ENCODE measurements around the gene S100A7. TPM values are rescaled to one million over a fixed set of nuclear protein-coding genes. Genes with fewer than 3 reads are reported as not detected.

Gene S100A7
- total RNA-seq, 2 experiments from 2014 or later = not detected

DNA sequence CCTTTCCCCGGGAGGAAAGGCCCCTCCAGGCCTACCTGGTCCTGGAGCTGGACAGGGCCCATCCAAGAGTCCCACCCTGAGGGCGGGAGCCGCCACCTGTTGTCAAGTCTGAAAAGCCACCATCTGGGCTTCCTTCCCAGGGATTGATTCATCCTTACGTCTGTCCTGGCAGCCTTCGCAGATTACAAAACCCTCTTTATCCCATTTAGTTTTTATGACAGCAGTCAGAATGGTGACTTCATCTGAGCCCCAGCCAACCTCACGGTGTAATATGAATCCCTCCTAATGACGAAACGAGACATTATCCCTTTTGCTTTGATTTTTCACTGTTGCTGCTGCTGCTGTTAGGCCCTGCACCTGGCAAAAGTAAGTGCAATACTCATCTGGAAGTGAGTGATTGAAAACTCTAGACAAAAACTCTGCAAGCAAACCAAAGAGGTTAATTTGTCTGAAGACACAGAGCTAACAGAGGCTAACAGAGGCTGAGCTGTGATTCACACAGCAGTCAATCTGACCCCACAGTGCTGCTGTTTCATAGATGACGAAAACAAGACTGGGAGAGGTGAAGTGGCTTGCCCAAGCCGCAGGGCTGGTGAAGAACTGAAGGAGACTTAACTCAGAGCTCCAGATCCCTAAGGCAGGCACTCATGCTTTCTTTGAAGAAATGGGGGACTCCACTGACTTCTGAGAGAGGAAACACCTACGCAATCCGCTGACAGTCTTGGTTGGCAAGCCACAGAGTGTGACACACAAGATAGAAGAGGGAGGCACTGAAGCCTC, 30.0 kb upstream of the S100A7 start:
- H3K36me3 Mint-ChIP-seq (ENCODE audit: low read depth) = no peaks in the 10 kb centered on the region
- no peaks in the 10 kb centered on the region for H3K4me1 Mint-ChIP-seq
- no peak for DNase-seq
- POLR2A ChIA-PET = no interaction called here
- CTCF ChIA-PET = no interaction called here
- H3K27ac Mint-ChIP-seq = no peak overlapping the region
- H3K27me3 Mint-ChIP-seq = peaks cover 18% of the 10 kb centered on the region
- H3K4me3 Mint-ChIP-seq = no peak overlapping the region
- H3K9me3 Mint-ChIP-seq = no peaks in the 10 kb centered on the region

GRCh38 chr1:153488731-153489130, 28.3 kb upstream of the S100A7 start:
- H3K36me3 Mint-ChIP-seq (ENCODE audit: low read depth) = no peaks in the 10 kb centered on the region
- no peak overlapping the region for H3K4me3 Mint-ChIP-seq
- no peaks in the 10 kb centered on the region for H3K9me3 Mint-ChIP-seq
- ChIA-PET POLR2A (no interaction called here), CTCF (interaction anchor here (1.9 to 2.3 kb wide), 2 partner anchors 21 to 23 kb away, joined by 4 to 5 read pairs; no protein-coding TSS in a partner anchor)
- no peaks in the 10 kb centered on the region for H3K4me1 Mint-ChIP-seq
- H3K27ac Mint-ChIP-seq = no peak overlapping the region
- H3K27me3 Mint-ChIP-seq = peaks cover 31% of the 10 kb centered on the region
- DNase-seq = no peak

DNA sequence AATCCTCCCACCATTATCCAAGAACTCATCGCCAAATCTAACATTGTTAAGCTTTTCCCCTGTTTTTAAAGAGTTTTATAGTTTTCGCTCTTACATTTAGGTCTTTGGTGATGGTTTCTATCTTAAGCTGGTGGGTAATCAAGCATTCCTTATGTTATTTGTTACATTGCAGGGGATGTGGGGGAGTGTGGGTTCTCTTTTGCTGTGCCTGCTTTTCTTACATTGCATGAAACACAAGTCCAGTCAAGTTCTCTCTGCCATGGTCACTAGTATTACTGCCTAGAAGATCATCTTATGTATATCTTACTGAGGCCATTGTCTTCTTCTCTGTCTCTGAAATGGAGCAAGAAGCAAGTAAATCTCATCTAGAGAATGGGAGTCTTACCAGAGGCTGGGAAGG, 27.3 kb upstream of the S100A7 start:
- POLR2A ChIA-PET = interaction anchor here (0.6 kb wide), 1 partner anchor 12 kb away, joined by 3 read pairs; no protein-coding TSS in a partner anchor
- H3K36me3 Mint-ChIP-seq (ENCODE audit: low read depth) = no peaks in the 10 kb centered on the region
- H3K4me3 Mint-ChIP-seq = no peak overlapping the region
- H3K27ac Mint-ChIP-seq = no peak overlapping the region
- CTCF ChIA-PET = interaction anchor here (1.9 to 2.3 kb wide), 2 partner anchors 20 to 22 kb away, joined by 4 to 5 read pairs; no protein-coding TSS in a partner anchor
- H3K9me3 Mint-ChIP-seq = no peaks in the 10 kb centered on the region
- H3K27me3 Mint-ChIP-seq = peaks cover 31% of the 10 kb centered on the region
- H3K4me1 Mint-ChIP-seq = no peaks in the 10 kb centered on the region
- DNase-seq = no peak

DNA sequence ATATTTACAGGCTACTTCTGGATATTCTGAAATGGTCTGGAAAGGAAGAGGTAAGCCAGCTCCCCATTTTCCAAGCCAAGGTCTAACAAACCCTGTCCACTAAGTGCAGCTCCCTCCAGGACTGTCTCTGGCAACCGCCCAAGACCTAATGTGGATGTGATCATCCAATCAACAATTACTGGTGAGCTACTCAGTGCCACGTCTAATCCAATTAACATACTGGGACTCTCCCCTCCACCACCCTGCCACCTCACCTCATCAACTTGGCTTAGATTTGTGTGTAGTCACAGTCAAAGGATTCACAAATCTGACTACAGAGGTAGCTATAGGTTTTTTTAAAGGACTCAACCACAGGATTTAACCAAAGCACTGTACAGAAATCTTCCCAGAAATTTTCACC, 25.4 kb upstream of the S100A7 start:
- no peak for DNase-seq
- Mint-ChIP-seq H3K27ac (no peak overlapping the region), H3K36me3 (ENCODE audit: low read depth) (no peaks in the 10 kb centered on the region), H3K9me3 (no peaks in the 10 kb centered on the region), H3K4me3 (no peak overlapping the region), H3K27me3 (peaks cover 33% of the 10 kb centered on the region), H3K4me1 (no peaks in the 10 kb centered on the region)
- ChIA-PET CTCF (interaction anchor here (0.6 to 2.2 kb wide), 4 partner anchors 8 to 830 kb away, joined by 3 to 9 read pairs (median 4); no protein-coding TSS in a partner anchor), POLR2A (no interaction called here)

GRCh38 chr1:153483776-153484175, 23.3 kb upstream of the S100A7 start:
- DNase-seq = no peak
- CTCF ChIA-PET = no interaction called here
- Mint-ChIP-seq H3K27ac (no peak overlapping the region), H3K9me3 (no peaks in the 10 kb centered on the region), H3K4me1 (no peaks in the 10 kb centered on the region), H3K27me3 (peaks cover 50% of the 10 kb centered on the region), H3K4me3 (no peak overlapping the region), H3K36me3 (ENCODE audit: low read depth) (no peaks in the 10 kb centered on the region)
- POLR2A ChIA-PET = no interaction called here

GRCh38 chr1:153481124-153481523, 20.7 kb upstream of the S100A7 start:
- Mint-ChIP-seq H3K27me3 (peaks cover 49% of the 10 kb centered on the region), H3K9me3 (no peaks in the 10 kb centered on the region), H3K4me1 (no peaks in the 10 kb centered on the region), H3K36me3 (ENCODE audit: low read depth) (no peaks in the 10 kb centered on the region), H3K4me3 (no peak overlapping the region), H3K27ac (no peak overlapping the region)
- DNase-seq = no peak
- CTCF ChIA-PET = no interaction called here
- POLR2A ChIA-PET = no interaction called here

DNA sequence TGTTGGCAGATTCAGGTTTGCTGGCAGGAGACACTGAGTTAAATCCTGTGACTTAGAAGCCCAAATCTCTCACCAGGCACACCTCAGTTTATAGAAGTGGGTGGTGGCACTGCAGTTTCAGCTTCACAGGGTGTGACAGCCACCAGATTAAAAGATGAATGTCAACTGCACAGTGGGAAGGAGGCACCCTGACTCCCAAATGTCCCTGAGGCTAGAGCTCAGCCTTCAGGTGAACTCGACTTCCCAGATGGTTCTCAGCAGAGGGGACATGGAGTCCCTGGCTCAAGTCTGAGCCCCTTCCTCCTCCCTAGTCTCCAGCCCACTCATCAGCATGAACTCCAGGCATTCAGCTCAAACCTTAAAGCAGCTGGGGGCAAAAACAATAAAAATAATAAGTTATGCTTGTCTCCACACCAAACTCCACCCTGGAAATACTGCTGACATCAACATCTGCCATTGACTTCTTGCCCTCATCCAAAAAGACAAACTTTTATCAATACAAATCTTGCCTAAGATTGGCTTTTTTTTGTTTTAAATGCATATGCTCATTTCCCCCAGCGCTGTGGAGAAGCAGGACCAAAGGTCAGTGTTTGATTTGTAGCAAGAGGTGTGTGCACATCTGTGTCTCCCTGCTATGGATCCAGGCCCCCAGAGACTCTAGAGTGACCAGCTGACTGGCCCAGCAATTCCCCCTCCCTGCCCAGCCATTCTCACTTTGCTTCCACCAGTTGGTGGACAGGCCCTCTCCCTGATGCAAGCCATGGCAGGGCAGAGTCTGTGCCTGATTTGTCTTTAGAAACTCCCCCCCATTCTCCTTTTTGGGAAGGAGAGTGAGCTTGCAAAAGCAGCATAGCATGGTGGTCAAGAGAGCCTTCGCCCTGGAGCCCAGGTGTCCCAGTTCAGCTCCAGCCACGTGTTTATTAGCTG, 18.5 kb upstream of the S100A7 start:
- no peaks in the 10 kb centered on the region for H3K36me3 Mint-ChIP-seq (ENCODE audit: low read depth)
- H3K9me3 Mint-ChIP-seq = no peaks in the 10 kb centered on the region
- ChIA-PET CTCF (interaction anchor here (1.0 kb wide), 1 partner anchor 13 kb away, joined by 4 read pairs; no protein-coding TSS in a partner anchor), POLR2A (no interaction called here)
- H3K27me3 Mint-ChIP-seq = peaks cover 40% of the 10 kb centered on the region
- no peaks in the 10 kb centered on the region for H3K4me1 Mint-ChIP-seq
- DNase-seq = no peak
- H3K4me3 Mint-ChIP-seq = no peak overlapping the region
- no peak overlapping the region for H3K27ac Mint-ChIP-seq

GRCh38 chr1:153478047-153478691, 17.7 kb upstream of the S100A7 start:
- H3K4me1 Mint-ChIP-seq = no peaks in the 10 kb centered on the region
- ChIA-PET CTCF (interaction anchor here (0.9 to 1.0 kb wide), 2 partner anchors 8 to 13 kb away, joined by 4 read pairs; no protein-coding TSS in a partner anchor), POLR2A (no interaction called here)
- no peak overlapping the region for H3K4me3 Mint-ChIP-seq
- peaks cover 36% of the 10 kb centered on the region for H3K27me3 Mint-ChIP-seq
- H3K27ac Mint-ChIP-seq = no peak overlapping the region
- H3K9me3 Mint-ChIP-seq = no peaks in the 10 kb centered on the region
- H3K36me3 Mint-ChIP-seq (ENCODE audit: low read depth) = no peaks in the 10 kb centered on the region
- DNase-seq = no peak

GRCh38 chr1:153476491-153477093, 16.1 kb upstream of the S100A7 start:
- Mint-ChIP-seq H3K27me3 (peaks cover 35% of the 10 kb centered on the region), H3K4me1 (no peaks in the 10 kb centered on the region), H3K9me3 (peaks cover 10% of the 10 kb centered on the region), H3K27ac (no peak overlapping the region), H3K4me3 (no peak overlapping the region), H3K36me3 (ENCODE audit: low read depth) (no peaks in the 10 kb centered on the region)
- POLR2A ChIA-PET = no interaction called here
- CTCF ChIA-PET = no interaction called here
- no peak for DNase-seq

DNA sequence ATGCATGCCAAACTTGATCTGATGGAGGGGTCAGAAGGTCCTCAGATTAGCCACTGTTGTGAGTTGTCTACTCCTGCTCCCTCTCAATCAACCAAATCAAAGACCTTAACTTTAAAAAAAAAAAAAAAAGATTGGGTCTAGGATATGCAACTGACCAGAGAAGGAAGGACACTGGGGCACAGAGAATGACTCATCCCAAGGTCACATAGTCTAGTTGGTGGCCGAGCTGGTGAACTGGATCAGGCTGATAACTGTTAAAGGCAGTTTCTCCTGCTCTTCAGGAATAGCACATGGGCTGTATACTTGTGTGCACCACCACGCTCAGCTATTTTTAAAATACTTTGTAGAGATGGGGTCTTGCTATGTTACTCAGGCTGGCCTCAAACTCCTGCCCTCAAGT, 14.8 kb upstream of the S100A7 start:
- H3K27me3 Mint-ChIP-seq = peaks cover 30% of the 10 kb centered on the region
- no peak for DNase-seq
- CTCF ChIA-PET = no interaction called here
- peaks cover 5% of the 10 kb centered on the region for H3K4me1 Mint-ChIP-seq
- no peaks in the 10 kb centered on the region for H3K36me3 Mint-ChIP-seq (ENCODE audit: low read depth)
- POLR2A ChIA-PET = interaction anchor here (0.6 kb wide), 1 partner anchor 12 kb away, joined by 3 read pairs; no protein-coding TSS in a partner anchor
- H3K9me3 Mint-ChIP-seq = peaks cover 10% of the 10 kb centered on the region
- no peak overlapping the region for H3K4me3 Mint-ChIP-seq
- no peak overlapping the region for H3K27ac Mint-ChIP-seq

GRCh38 chr1:153474347-153474746, 13.9 kb upstream of the S100A7 start:
- Mint-ChIP-seq H3K36me3 (ENCODE audit: low read depth) (no peaks in the 10 kb centered on the region), H3K4me3 (no peak overlapping the region), H3K4me1 (peaks cover 5% of the 10 kb centered on the region), H3K27me3 (peaks cover 25% of the 10 kb centered on the region), H3K27ac (no peak overlapping the region), H3K9me3 (peaks cover 10% of the 10 kb centered on the region)
- ChIA-PET CTCF (no interaction called here), POLR2A (no interaction called here)
- DNase-seq = no peak

- peaks cover 18% of the 10 kb centered on the region for H3K27me3 Mint-ChIP-seq
- POLR2A ChIA-PET = no interaction called here
- H3K27ac Mint-ChIP-seq = no peak overlapping the region
Measured at GRCh38 chr1:153470707-153471106, 10.3 kb upstream of the S100A7 start.

More at GRCh38 chr1:153470707-153471106, 10.3 kb upstream of the S100A7 start:
- CTCF ChIA-PET = no interaction called here
- DNase-seq = no peak
- H3K9me3 Mint-ChIP-seq = peaks cover 10% of the 10 kb centered on the region
- no peak overlapping the region for H3K4me3 Mint-ChIP-seq
- peaks cover 5% of the 10 kb centered on the region for H3K4me1 Mint-ChIP-seq
- no peaks in the 10 kb centered on the region for H3K36me3 Mint-ChIP-seq (ENCODE audit: low read depth)
